ENCODE data around the gene PSMB4.

Gene PSMB4

GRCh38 chr1:151405187-151405951 lies 6.0 kb downstream of the PSMB4 start:
- H3K4me3 ChIP-seq (ENCODE audit: control insufficient read depth, low read depth, low read length) = no peak overlapping the region
- TF ChIP-seq CTCF (IDR thresholded peaks at IDR 0.05; ENCODE audit: control insufficient read depth, insufficient read depth, low read depth, low read length, missing control alignments) = no peak
- no peak for DNase-seq (ENCODE audit: low read depth)

GRCh38 chr1:151406176-151406575 lies 6.8 kb downstream of the PSMB4 start:
- no peak for TF ChIP-seq CTCF (IDR thresholded peaks at IDR 0.05; ENCODE audit: control insufficient read depth, insufficient read depth, low read depth, low read length, missing control alignments)
- H3K4me3 ChIP-seq (ENCODE audit: control insufficient read depth, low read depth, low read length) = no peak overlapping the region
- DNase-seq (ENCODE audit: low read depth) = no peak

- DNase-seq (ENCODE audit: low read depth) = no peak
- no peak overlapping the region for H3K4me3 ChIP-seq (ENCODE audit: control insufficient read depth, low read depth, low read length)
- TF ChIP-seq CTCF (IDR thresholded peaks at IDR 0.05; ENCODE audit: control insufficient read depth, insufficient read depth, low read depth, low read length, missing control alignments) = no peak
Measured at GRCh38 chr1:151407304-151407703, 7.9 kb downstream of the PSMB4 start.

- DNase-seq (ENCODE audit: low read depth) = no peak
- TF ChIP-seq CTCF (IDR thresholded peaks at IDR 0.05; ENCODE audit: control insufficient read depth, insufficient read depth, low read depth, low read length, missing control alignments) = no peak
- H3K4me3 ChIP-seq (ENCODE audit: control insufficient read depth, low read depth, low read length) = no peak overlapping the region
Measured at GRCh38 chr1:151408891-151409290, 9.5 kb downstream of the PSMB4 start.

GRCh38 chr1:151411884-151412283 lies 12.5 kb downstream of the PSMB4 start:
- TF ChIP-seq CTCF (IDR thresholded peaks at IDR 0.05; ENCODE audit: control insufficient read depth, insufficient read depth, low read depth, low read length, missing control alignments) = no peak
- no peak overlapping the region for H3K4me3 ChIP-seq (ENCODE audit: control insufficient read depth, low read depth, low read length)
- no peak for DNase-seq (ENCODE audit: low read depth)

GRCh38 chr1:151416231-151416630 lies 16.9 kb downstream of the PSMB4 start:
- H3K4me3 ChIP-seq (ENCODE audit: control insufficient read depth, low read depth, low read length) = no peak overlapping the region
- DNase-seq (ENCODE audit: low read depth) = peak; percentile 18
- TF ChIP-seq CTCF (IDR thresholded peaks at IDR 0.05; ENCODE audit: control insufficient read depth, insufficient read depth, low read depth, low read length, missing control alignments) = no peak
